OCI-LY3 (cell line): Measurements from ENCODE around the gene AMOTL1.

Experiments used
- EZH2phosphoT487 ChIP-seq: fragments of 200-600 bp; shearing (Covaris generic); IDR thresholded peaks from 2 replicates; pipeline ENCODE4 v1.6.1; 2018; ENCODE audit warnings: antibody characterized with exemption, mixed run types, low read depth
- TF ChIP-seq, protein P1 (sequence below): fragments of 200-600, 300-600 bp; sonication (generic); IDR thresholded peaks from 2 replicates; pipeline ENCODE4 v1.5.1; 2014; ENCODE audit warnings: antibody characterized with exemption, low read length, low read depth

DNA sequence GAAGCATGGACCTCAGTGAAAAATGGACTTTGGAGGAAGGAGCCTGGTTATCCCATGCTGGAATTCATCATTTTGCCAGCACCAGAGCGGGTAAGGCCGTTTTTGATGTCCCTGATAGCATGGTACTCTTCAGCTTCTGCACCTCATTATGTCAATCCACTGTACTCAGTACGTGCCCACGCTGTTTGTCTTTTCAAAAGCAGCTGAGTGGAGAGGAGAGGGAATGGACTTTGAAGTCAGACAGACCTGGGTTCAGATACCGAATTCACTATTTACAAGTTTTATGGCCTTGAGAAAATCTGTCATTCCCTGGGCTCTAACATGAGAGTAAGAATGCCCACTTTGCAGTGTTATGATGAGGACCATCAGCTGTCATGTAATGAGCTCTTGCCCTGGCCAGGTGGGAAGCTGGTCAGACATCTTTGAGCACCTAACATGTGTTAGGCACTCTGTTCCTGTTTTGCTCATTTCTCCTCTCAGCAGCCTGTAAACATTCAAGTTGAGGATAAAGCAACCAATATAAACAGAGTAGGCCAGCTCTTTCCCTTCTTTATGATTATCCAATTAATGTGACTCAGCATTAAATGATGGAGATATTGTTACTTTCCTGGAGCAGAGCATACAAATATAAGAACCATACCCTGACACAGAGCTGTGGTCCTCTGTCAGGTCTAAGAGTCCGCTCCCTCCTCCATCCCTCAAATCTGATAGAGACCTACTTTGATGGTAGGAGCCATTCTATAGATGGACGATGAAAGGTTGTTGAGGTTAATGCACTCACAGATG lies 39.0 kb upstream of the AMOTL1 start:
- TF ChIP-seq, protein P1, sequence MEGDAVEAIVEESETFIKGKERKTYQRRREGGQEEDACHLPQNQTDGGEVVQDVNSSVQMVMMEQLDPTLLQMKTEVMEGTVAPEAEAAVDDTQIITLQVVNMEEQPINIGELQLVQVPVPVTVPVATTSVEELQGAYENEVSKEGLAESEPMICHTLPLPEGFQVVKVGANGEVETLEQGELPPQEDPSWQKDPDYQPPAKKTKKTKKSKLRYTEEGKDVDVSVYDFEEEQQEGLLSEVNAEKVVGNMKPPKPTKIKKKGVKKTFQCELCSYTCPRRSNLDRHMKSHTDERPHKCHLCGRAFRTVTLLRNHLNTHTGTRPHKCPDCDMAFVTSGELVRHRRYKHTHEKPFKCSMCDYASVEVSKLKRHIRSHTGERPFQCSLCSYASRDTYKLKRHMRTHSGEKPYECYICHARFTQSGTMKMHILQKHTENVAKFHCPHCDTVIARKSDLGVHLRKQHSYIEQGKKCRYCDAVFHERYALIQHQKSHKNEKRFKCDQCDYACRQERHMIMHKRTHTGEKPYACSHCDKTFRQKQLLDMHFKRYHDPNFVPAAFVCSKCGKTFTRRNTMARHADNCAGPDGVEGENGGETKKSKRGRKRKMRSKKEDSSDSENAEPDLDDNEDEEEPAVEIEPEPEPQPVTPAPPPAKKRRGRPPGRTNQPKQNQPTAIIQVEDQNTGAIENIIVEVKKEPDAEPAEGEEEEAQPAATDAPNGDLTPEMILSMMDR = no peak
- TF ChIP-seq EZH2phosphoT487 = no peak
